Measurements from ENCODE around the gene EPHB2.

EPHB2 gene

GRCh38 chr1:22722901-22723550, 12.4 kb downstream of the EPHB2 start:
- DNase-seq: no peak

- DNase-seq: no peak
Measured at GRCh38 chr1:22727873-22728272, 17.2 kb downstream of the EPHB2 start.

- DNase-seq: no peak
Measured at GRCh38 chr1:22728751-22729399, 18.2 kb downstream of the EPHB2 start.

- no peak for DNase-seq
Measured at GRCh38 chr1:22729400-22729773, 18.7 kb downstream of the EPHB2 start.

- DNase-seq: no peak
Measured at GRCh38 chr1:22729912-22730311, 19.3 kb downstream of the EPHB2 start.

GRCh38 chr1:22731924-22732720, 21.5 kb downstream of the EPHB2 start:
- DNase-seq: no peak

- no peak for DNase-seq
Measured at GRCh38 chr1:22733643-22734042, 23.0 kb downstream of the EPHB2 start.

GRCh38 chr1:22736501-22737080, 26.0 kb downstream of the EPHB2 start:
- DNase-seq: no peak

- no peak for DNase-seq
Measured at GRCh38 chr1:22737374-22738068, 26.9 kb downstream of the EPHB2 start.

GRCh38 chr1:22738069-22738435, 27.4 kb downstream of the EPHB2 start:
- no peak for DNase-seq

- DNase-seq: no peak
Measured at GRCh38 chr1:22738522-22738921, 27.9 kb downstream of the EPHB2 start.

- DNase-seq: no peak
Measured at GRCh38 chr1:22739648-22740385, 29.2 kb downstream of the EPHB2 start.

GRCh38 chr1:22741118-22741517, 30.5 kb downstream of the EPHB2 start:
- DNase-seq: no peak

- peak; percentile 32 for DNase-seq
Measured at GRCh38 chr1:22745669-22746585, 35.3 kb downstream of the EPHB2 start.

- no peak for DNase-seq
Measured at GRCh38 chr1:22747021-22747734, 36.5 kb downstream of the EPHB2 start.

- DNase-seq: no peak
Measured at GRCh38 chr1:22747735-22748073, 37.1 kb downstream of the EPHB2 start.

- DNase-seq: no peak
Measured at GRCh38 chr1:22749503-22749902, 38.9 kb downstream of the EPHB2 start.

GRCh38 chr1:22749919-22750684, 39.5 kb downstream of the EPHB2 start:
- peak; percentile 67 for DNase-seq

- DNase-seq: no peak
Measured at GRCh38 chr1:22750685-22751051, 40.0 kb downstream of the EPHB2 start.

GRCh38 chr1:22751124-22751531, 40.5 kb downstream of the EPHB2 start:
- DNase-seq: no peak

Data from hematopoietic multipotent progenitor cell treated with erythropoietin and hydrocortisone succinate and interleukin-3 and kit ligand, for 4 days (in vitro differentiated cells).